Cerebellar cortex (tissue), 1 donor: ENCODE results near the gene SOS1.
"Not testable (repeated sequence)": the region's sequence is repeated elsewhere in the genome, so short reads cannot be mapped to it uniquely, and the experiment has no call there.

Experiments
- DNase-seq: peaks from one replicate; pipeline ENCODE4 v3.0.0-alpha.2; 2015; ENCODE audit warnings: low spot score

SOS1 gene

GRCh38 chr2:39099870-39100728, 20.8 kb downstream of the SOS1 start:
- no peak for DNase-seq

DNA sequence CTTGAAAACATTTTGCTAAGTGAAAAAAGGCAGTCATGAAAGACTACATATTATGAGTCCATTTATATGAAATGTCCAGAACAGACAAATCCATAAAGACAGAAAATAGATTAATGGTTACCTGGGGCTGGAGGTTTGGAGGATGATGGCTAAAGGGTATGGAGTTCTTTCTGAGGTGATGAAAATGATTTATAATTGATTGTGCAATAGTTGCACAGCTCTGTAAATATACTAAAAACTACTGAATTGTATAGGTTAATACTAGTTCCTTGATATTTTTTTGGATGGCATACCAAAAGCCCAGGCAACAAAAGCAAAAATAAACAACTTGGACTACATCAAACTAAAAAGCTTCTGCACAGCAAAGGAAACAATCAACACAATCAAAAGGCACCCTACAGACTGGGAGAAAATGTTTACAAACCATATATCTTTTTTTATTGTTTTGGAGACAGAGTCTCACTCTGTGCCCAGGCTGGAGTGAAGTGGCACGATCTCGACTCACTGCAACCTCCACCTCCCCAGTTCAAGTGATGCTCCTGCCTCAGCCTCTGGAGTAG, 21.5 kb downstream of the SOS1 start:
- DNase-seq: no peak

GRCh38 chr2:39095624-39096023, 25.2 kb downstream of the SOS1 start:
- DNase-seq: no peak

GRCh38 chr2:39094717-39095363, 26.0 kb downstream of the SOS1 start:
- DNase-seq: no peak

GRCh38 chr2:39093218-39093898, 27.5 kb downstream of the SOS1 start:
- DNase-seq: no peak

GRCh38 chr2:39091543-39091942, 29.3 kb downstream of the SOS1 start:
- no peak for DNase-seq

GRCh38 chr2:39091063-39091462, 29.8 kb downstream of the SOS1 start:
- DNase-seq: no peak

DNA sequence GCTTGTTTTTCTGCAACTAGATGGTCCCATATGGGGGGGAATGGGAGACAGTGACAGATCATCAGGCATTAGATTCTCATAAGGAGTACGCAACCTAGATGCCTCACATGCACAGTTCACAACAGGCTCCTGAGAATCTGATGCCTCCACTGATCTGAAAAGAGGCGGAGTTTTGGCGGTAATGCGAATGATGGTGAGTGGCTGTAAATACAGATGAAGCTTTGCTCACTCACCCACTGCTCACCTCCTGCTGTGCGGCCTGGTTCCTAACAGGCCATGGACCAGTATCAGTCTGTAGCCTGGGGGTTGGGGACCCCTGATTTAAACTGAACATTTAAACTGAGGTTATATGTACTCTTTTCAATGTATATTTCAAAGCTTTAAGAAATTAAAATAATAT, 40.7 kb downstream of the SOS1 start:
- DNase-seq: no peak

GRCh38 chr2:39069890-39070465, 50.9 kb downstream of the SOS1 start:
- no peak for DNase-seq

DNA sequence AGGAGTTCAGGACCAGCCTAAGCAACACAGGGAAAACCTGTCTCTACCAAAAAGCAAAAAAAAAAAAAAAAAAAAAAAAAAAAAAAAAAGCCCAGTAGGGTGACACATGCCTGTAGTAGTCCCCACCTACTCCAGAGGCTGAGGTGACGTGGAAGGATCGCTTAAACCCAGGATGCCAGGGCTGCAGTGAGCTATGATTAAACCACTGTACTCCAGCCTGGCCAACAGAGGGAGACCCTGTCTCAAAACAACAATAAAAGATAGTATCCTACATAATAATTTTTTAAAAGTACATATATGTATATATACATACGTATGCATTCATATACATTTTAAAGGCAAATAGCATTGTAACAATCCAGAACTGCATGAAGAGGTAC, 51.7 kb downstream of the SOS1 start:
- DNase-seq: no peak

DNA sequence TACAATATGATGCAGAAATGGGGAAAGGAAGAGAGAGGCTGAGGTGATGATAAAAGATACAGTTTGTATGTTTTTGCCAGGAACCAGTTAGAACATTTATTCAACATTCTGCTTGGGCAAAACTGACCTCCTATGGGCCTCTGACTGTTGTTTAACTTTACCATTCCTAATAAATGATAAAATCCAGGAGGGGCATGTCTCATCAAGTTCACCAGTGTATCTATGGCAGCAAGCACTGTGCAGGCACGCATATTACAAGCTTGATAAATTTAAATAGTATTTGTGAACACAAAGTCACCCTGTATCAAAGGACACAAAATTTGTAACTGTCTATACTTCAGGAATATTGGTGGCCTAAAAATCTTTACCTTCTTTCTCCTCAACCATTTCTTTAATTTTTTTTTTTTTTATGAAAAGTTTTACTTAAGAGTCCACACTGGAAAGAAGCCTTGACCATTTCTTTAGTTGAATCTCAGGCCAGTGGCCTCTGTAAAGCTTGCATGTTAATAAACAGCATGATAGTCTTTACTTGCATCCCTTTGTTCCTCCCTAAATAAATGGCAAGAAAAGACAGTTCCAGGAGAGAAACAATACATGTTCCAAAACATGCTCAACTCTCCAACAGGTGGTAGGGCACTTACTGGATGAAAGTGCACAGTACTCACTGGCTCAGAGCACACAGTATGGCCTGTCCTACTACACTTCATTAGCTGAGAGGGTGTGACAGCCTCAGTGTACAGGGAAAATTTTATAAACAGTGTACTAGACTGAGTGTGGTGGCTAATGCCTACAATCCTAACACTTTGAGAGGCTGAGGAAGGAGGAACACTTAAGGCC, 52.3 kb downstream of the SOS1 start:
- DNase-seq: no peak

DNA sequence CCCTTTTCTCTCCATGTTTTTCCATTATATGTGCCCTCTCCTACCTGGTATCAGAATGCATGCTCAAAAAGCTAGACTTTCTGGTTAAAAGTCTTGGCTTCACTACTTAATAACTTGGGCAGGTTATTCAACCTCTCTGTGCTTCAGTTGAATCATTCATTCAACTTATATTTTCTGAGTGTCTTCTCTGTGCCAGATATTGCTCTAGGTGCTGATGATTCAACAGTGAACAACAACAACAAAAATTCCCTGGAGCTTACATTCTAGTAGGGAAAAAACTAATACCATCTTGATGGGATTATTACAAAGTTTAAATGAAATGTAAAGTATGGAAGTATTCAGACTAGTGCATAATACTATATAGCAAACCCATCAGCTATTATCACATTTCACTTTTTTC, 55.2 kb downstream of the SOS1 start:
- DNase-seq: no peak

GRCh38 chr2:39062320-39062719, 58.5 kb downstream of the SOS1 start:
- DNase-seq: no peak

- no peak for DNase-seq
These were observed 59.6 kb downstream of the SOS1 start for GRCh38 chr2:39061280-39061679.

- peak; percentile 64 for DNase-seq
These were observed 61.4 kb downstream of the SOS1 start for GRCh38 chr2:39059366-39059952.

- DNase-seq: no peak
These were observed 62.8 kb downstream of the SOS1 start for GRCh38 chr2:39058101-39058500.

GRCh38 chr2:39052665-39053064, 68.2 kb downstream of the SOS1 start:
- DNase-seq: not testable (repeated sequence)

DNA sequence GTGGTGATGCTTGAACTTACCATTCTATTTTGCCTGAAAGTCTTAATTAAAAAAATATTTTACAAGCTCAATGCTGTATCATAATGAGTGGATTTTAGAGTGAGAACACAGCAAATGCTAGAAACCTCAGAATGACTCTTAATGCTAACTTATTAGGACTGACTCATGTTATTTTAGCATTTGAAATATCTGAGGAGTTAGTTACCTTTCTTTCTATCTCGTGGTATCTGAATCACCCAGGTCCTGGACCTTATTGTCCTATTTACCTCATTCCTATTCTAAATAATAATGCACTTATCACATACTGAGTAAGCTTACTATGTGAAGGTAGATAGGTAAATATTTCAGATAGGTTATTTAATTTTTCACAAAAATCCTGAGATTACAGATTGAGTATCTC, 70.7 kb downstream of the SOS1 start:
- no peak for DNase-seq

- DNase-seq: no peak
These were observed 81.8 kb downstream of the SOS1 start for GRCh38 chr2:39039072-39039471.

DNA sequence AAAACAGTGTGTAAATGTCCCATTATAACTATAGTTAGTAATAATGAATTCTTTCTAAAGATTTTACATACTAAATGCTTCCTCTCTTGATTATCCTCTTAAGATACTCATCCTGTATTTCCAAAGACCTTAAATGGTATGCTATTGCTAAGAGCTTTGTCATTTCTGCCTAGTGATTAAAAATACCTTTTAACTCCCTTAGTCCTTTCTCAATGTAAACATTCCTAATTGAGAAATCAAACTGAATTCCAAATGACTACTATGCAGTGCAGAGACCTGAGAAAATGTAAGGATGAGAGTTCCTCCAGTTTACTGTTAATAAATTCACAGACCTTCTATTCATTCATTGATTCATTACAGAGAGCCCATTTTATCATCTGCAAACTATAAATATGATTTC, 86.9 kb downstream of the SOS1 start:
- DNase-seq: no peak

- no peak for DNase-seq
These were observed 93.4 kb downstream of the SOS1 start for GRCh38 chr2:39027421-39027820.
